ENCODE data around the gene YPEL3. TPM values are rescaled to one million over a fixed set of nuclear protein-coding genes. Genes with fewer than 3 reads are reported as not detected.
A peak's percentile ranks its signal among the peaks of the same experiment; 100 is the strongest.

YPEL3 gene
- total RNA-seq, 4 donors from 2014 or later, result 90.8 to 154 (median 125) TPM

DNA sequence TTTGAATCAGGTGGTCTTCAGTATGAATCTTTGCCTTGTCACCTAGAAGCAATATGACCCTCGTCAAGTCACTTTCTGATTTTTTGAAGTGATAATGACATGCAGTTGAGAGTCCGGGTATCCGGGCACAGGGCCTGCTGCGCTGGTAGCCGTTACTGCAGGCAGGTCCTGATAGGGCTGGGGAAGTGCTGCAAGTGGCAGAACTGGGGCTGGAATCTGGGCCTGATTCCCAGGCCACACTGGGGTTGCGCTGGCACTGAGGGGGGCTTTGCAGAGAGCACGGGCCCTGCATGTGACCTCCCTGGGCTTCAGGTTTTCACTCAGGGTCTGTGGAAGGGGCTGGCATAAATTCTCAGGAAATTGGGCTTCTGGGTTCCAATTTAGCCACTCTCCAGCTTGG, 17.3 kb downstream of the YPEL3 start:
- H3K36me3 ChIP-seq, result peaks cover 0 to 25% (median 9%) of the 10 kb centered on the region in 4 donors
- DNase-seq, result no peak
- WGBS, 2 donors (ENCODE audit: low coverage in 1 of 2), result 95% methylated on average over 7 of the region's 7 CpGs; no CpG with 5 or more reads in 1 of the 2 donors
- no peaks in the 10 kb centered on the region for H3K27me3 ChIP-seq
- peaks cover 15 to 33% (median 24%) of the 10 kb centered on the region in 4 donors for H3K4me1 ChIP-seq
- no peaks in the 10 kb centered on the region for H3K9me3 ChIP-seq
- no peak overlapping the region for H3K4me3 ChIP-seq
- no peak overlapping the region for H3K27ac ChIP-seq
- TF ChIP-seq CTCF (IDR thresholded peaks at IDR 0.05), result no peak
- TF ChIP-seq EP300 (IDR thresholded peaks at IDR 0.05; ENCODE audit: low read depth), result no peak
- TF ChIP-seq POLR2A (IDR thresholded peaks at IDR 0.05), result no peak
- no peak for TF ChIP-seq POLR2AphosphoS5 (IDR thresholded peaks at IDR 0.05)
- in situ Hi-C loops (cut with MboI; ENCODE audit: low pct_ligation_motif_present in 1 of 4, low pct_unique_long_range_greater_than_20kb in 1 of 4, low sequenced_read_pairs in 3 of 4), result loop anchor here in 2 of 4 donors (25.0 kb wide), 2 partner anchors 334 to 559 kb away; partner anchors contain the start of gene ZNF771 (in 2 of the 2)
- intact Hi-C loops (cut with DNase I; ENCODE audit: low total_unique reads), result no loop called here

DNA sequence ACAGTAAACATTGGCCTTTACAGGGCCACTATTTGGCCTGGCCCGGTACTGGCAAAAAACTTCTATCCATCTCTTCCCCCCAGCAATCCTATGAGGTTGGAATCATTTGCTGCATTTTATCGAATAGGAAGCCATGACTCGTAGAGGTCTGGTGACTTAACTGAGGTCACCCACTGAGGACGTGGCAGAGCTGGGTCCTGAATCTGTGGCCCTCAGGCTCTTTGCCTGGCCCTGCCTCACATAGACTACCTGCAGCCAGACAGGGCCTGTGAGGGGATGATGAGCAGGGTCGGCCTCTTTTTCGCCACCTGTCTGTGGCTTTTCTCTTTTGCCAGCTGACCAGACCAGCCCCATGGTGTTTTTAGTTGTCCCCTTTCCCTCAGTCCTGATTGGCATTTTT, 18.4 kb downstream of the YPEL3 start:
- Histone ChIP-seq H3K4me1 (peaks cover 15 to 33% (median 24%) of the 10 kb centered on the region in 4 donors), H3K27me3 (no peaks in the 10 kb centered on the region), H3K9me3 (no peaks in the 10 kb centered on the region), H3K36me3 (peaks cover 0 to 15% (median 6%) of the 10 kb centered on the region in 4 donors), H3K4me3 (no peak overlapping the region), H3K27ac (no peak overlapping the region)
- 74% methylated on average over 6 of the region's 6 CpGs; no CpG with 5 or more reads in 1 of the 2 donors for WGBS, 2 donors (ENCODE audit: low coverage in 1 of 2)
- no peak for DNase-seq
- intact Hi-C loops (cut with DNase I; ENCODE audit: low total_unique reads) (no loop called here), in situ Hi-C loops (cut with MboI; ENCODE audit: low pct_ligation_motif_present in 1 of 4, low pct_unique_long_range_greater_than_20kb in 1 of 4, low sequenced_read_pairs in 3 of 4) (loop anchor here in 2 of 4 donors (25.0 kb wide), 2 partner anchors 335 to 560 kb away; partner anchors contain the start of gene ZNF771 (in 2 of the 2))
- TF ChIP-seq POLR2AphosphoS5 (IDR thresholded peaks at IDR 0.05) (no peak), CTCF (IDR thresholded peaks at IDR 0.05) (no peak), POLR2A (IDR thresholded peaks at IDR 0.05) (no peak), EP300 (IDR thresholded peaks at IDR 0.05; ENCODE audit: low read depth) (no peak)

DNA sequence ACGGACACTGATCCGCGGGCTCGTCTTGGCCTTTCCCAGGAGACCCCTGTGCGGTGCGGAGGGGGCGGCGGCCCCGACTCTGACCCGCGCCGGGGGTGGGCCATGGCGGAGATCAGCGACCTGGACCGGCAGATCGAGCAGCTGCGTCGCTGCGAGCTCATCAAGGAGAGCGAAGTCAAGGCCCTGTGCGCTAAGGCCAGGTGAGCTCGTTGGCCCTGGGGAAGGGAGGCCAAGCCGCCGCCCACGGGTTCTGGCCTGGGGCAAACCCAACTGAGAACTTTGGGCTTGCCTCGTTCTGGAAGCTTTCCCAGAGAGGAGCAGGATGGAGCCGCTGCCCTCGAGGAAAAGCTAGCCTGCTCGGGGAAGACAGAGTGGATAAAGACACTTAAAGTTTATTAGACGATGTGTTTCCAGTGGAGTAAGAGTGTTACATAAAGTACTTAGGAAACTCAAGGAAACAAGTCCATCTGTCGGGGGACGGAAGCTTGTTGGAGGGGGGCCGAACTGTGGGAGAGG, 19.7 kb downstream of the YPEL3 start:
- WGBS, 2 donors (ENCODE audit: low coverage in 1 of 2), result 0 to 1% methylated on average over 4 to 30 of the region's 33 CpGs
- Histone ChIP-seq H3K27ac (peak overlapping the region; percentile 91 to 95 (median 92)), H3K27me3 (no peaks in the 10 kb centered on the region), H3K36me3 (peaks cover 0 to 13% (median 4%) of the 10 kb centered on the region in 4 donors), H3K9me3 (no peaks in the 10 kb centered on the region), H3K4me1 (peaks cover 15 to 33% (median 24%) of the 10 kb centered on the region in 4 donors), H3K4me3 (peak overlapping the region; percentile 87 to 98 (median 92))
- intact Hi-C loops (cut with DNase I; ENCODE audit: low total_unique reads), result no loop called here
- no peak for TF ChIP-seq EP300 (IDR thresholded peaks at IDR 0.05; ENCODE audit: low read depth)
- TF ChIP-seq POLR2A (IDR thresholded peaks at IDR 0.05), result no peak
- no peak for TF ChIP-seq CTCF (IDR thresholded peaks at IDR 0.05)
- no peak for TF ChIP-seq POLR2AphosphoS5 (IDR thresholded peaks at IDR 0.05)
- peak; percentile 22 for DNase-seq
- in situ Hi-C loops (cut with MboI; ENCODE audit: low pct_ligation_motif_present in 1 of 4, low pct_unique_long_range_greater_than_20kb in 1 of 4, low sequenced_read_pairs in 3 of 4), result loop anchor here in 2 of 4 donors (25.0 kb wide), 2 partner anchors 336 to 561 kb away; partner anchors contain the start of gene ZNF771 (in 2 of the 2)

DNA sequence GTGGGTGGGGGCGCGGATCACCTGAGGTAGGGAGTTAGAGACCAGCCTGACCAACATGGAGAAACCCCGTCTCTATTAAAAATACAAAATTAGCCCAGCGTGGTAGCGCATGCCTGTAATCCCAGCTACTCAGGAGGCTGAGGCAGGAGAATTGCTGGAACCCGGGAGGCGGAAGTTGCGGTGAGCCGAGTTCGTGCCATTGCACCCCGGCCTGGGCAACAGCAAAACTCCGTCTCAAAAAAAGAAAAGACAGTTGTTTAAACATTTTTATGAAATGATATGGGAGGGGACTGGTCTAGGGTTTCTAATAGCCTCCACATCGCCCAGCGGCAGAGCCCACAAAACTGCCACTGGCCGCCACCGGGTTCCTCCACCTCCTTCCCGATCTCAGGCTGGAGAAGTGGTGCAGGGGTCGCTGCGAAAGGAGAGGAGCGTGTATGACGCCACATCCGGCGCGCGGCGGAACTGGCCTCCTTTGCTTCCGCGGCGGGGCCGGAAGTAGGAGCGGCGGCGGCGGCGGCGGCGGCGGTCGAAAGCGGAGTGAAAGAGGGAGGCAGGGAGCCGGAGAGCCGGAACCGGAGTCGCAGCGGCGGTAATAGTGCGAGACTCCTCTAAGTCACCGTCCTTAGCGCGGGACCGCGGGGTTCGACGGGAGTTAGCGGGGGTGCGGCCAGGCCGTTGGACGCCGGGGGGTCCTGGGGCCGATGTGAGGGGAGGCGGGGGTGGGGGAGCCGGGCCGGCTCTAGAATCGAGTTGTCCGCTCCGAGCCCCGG, 20.3 kb downstream of the YPEL3 start, which contains the start of gene PPP4C:
TSS of gene PPP4C (plus strand) at position 492 of the 773 bp plus-strand sequence. CDS start 384 bp downstream, outside the sequence.
- peak; percentile 95 for DNase-seq
- TF ChIP-seq POLR2AphosphoS5 (IDR thresholded peaks at IDR 0.05) (peak; percentile 87 to 98 (median 96)), POLR2A (IDR thresholded peaks at IDR 0.05) (peak; percentile 95), EP300 (IDR thresholded peaks at IDR 0.05; ENCODE audit: low read depth) (no peak), CTCF (IDR thresholded peaks at IDR 0.05) (peak in 2 of 5 experiments; percentile 6 to 17)
- intact Hi-C loops (cut with DNase I; ENCODE audit: low total_unique reads), result no loop called here
- no peaks in the 10 kb centered on the region for H3K27me3 ChIP-seq
- peak within 1 kb of the TSS; percentile 91 to 95 (median 92) for H3K27ac ChIP-seq
- H3K9me3 ChIP-seq, result no peaks in the 10 kb centered on the region
- peaks cover 0 to 20% (median 5%) of the 10 kb centered on the region in 4 donors for H3K36me3 ChIP-seq
- in situ Hi-C loops (cut with MboI; ENCODE audit: low pct_ligation_motif_present in 1 of 4, low pct_unique_long_range_greater_than_20kb in 1 of 4, low sequenced_read_pairs in 3 of 4), result loop anchor here in 2 of 4 donors (25.0 kb wide), 2 partner anchors 337 to 562 kb away; partner anchors contain the start of gene ZNF771 (in 2 of the 2)
- H3K4me1 ChIP-seq, result peaks cover 15 to 35% (median 24%) of the 10 kb centered on the region in 4 donors
- whole genome bisulfite sequencing, 2 donors (ENCODE audit: low coverage in 1 of 2), result 0 to 1% methylated on average over 4 to 49 of the region's 67 CpGs
- peak within 1 kb of the TSS; percentile 87 to 98 (median 92) for H3K4me3 ChIP-seq

Measured in transverse colon (tissue), 4 donors.